K562 (cell line): ENCODE measurements around the gene ZFP36. TPM values are rescaled to one million over a fixed set of nuclear protein-coding genes. Genes with fewer than 3 reads are reported as not detected.

ENCODE experiments used
- ARNT ChIP-seq, 2 experiments: fragments of 450-650 bp; IDR thresholded peaks; 2 replicates each; pipeline ENCODE4 v1.6.1; 2016; ENCODE audit warnings: mild to moderate bottlenecking in 1 of 2
- CBX1 ChIP-seq: sonication (generic); IDR thresholded peaks from 2 replicates; pipeline ENCODE4 v1.6.1; 2016; ENCODE audit warnings: antibody characterized with exemption, low read depth, mild to moderate bottlenecking
- CBX2 ChIP-seq: fragments of 200-600 bp; sonication (generic); IDR thresholded peaks from one replicate; pipeline ENCODE4 v1.6.1; 2012; ENCODE audit warnings: mild to moderate bottlenecking, low read length, inconsistent platforms; ENCODE audit not compliant: insufficient read depth, poor library complexity, severe bottlenecking
- ERF ChIP-seq: fragments of 450-650 bp; formaldehyde crosslinking; IDR thresholded peaks from 2 replicates; pipeline ENCODE4 v1.4.0; 2020; ENCODE audit warnings: mild to moderate bottlenecking, mixed read lengths
- HEY1 ChIP-seq: fragments of 250-450 bp; sonication (Bioruptor Pico); IDR thresholded peaks from 2 replicates; pipeline ENCODE4 v1.5.0; 2020; ENCODE audit warnings: mild to moderate bottlenecking, moderate library complexity, borderline replicate concordance
- HNRNPLL ChIP-seq: fragments of 200-400 bp; formaldehyde crosslinking; IDR thresholded peaks from 2 replicates; pipeline ENCODE4 v1.6.1; 2017; ENCODE audit warnings: low read length, low read depth, mild to moderate bottlenecking; ENCODE audit not compliant: poor library complexity, severe bottlenecking
- KDM1A ChIP-seq, 2 experiments: fragments of 450-650 bp; IDR thresholded peaks; 2 replicates each; pipeline ENCODE4 v1.6.1; 2016; ENCODE audit warnings: mild to moderate bottlenecking in 2 of 2
- MAFG ChIP-seq: fragments of 450-650 bp; conservative IDR thresholded peaks from 2 replicates; pipeline ENCODE4 v1.6.1; 2016; ENCODE audit warnings: missing genetic modification characterization, missing compliant biosample characterization
- MEF2D ChIP-seq: conservative IDR thresholded peaks from 2 replicates; pipeline ENCODE4 v1.6.1; 2016; ENCODE audit warnings: low read depth, missing genetic modification characterization, missing compliant biosample characterization
- NFE2 ChIP-seq: IDR thresholded peaks from 2 replicates; pipeline ENCODE4 v1.6.1; 2014; ENCODE audit warnings: antibody characterized with exemption, low read depth
- POLR2B ChIP-seq: fragments of 450-650 bp; IDR thresholded peaks from 2 replicates; pipeline ENCODE4 v1.6.1; 2018; ENCODE audit warnings: low read depth; ENCODE audit not compliant: partially characterized antibody
- RBM14 ChIP-seq: fragments of 200-400 bp; formaldehyde crosslinking; IDR thresholded peaks from 2 replicates; pipeline ENCODE4 v1.6.1; 2018; ENCODE audit warnings: low read depth, mild to moderate bottlenecking, low read length, moderate library complexity, borderline replicate concordance; ENCODE audit not compliant: insufficient read depth
- SMAD3 ChIP-seq: fragments of 450-650 bp; formaldehyde crosslinking; conservative IDR thresholded peaks from 2 replicates; pipeline ENCODE4 v1.4.0; 2020; ENCODE audit warnings: mild to moderate bottlenecking
- TBP ChIP-seq: optimal IDR thresholded peaks from 2 replicates; pipeline ENCODE3; 2011; ENCODE audit warnings: low read depth, low read length, improper control_type of control experiment
- TEAD1 ChIP-seq, 2 experiments: fragments of 450-650 bp in 1 of 2; sonication (generic) in 1 of 2; formaldehyde crosslinking; IDR thresholded peaks; 2 replicates each; pipeline versions ENCODE4 v1.4.0 to v1.8.0; 2020 to 2022; ENCODE audit warnings: mild to moderate bottlenecking in 2 of 2, missing genetic modification reagents in 1 of 2
- XRCC5 ChIP-seq: fragments of 200-400 bp; formaldehyde crosslinking; IDR thresholded peaks from 2 replicates; pipeline ENCODE4 v1.6.1; 2017; ENCODE audit warnings: low read depth, mild to moderate bottlenecking, low read length
- ZBTB17 ChIP-seq: fragments of 450-650 bp; formaldehyde crosslinking; IDR thresholded peaks from 2 replicates; pipeline ENCODE4 v1.4.0; 2020; ENCODE audit warnings: mild to moderate bottlenecking
- ZNF253 ChIP-seq: fragments of 250-450 bp; sonication (Bioruptor Pico); conservative IDR thresholded peaks from 2 replicates; pipeline ENCODE4 v1.6.1; 2021; ENCODE audit warnings: mild to moderate bottlenecking
- ZSCAN29 ChIP-seq: fragments of 450-650 bp; IDR thresholded peaks from 2 replicates; pipeline ENCODE4 v1.6.1; 2017
- polyA plus RNA-seq, 8 experiments: library from polyadenylated mRNA; depleted of rRNA in 4 of 8; stranded (reverse) in 5 of 8; unstranded in 3 of 8; fragments of >200 nt; fragmentation: Nextera tagmentation in 2 of 8; fragmentation: Illumina TruSeq in 1 of 8; extraction: Ambion mirVana in 2 of 8; extraction: Trizol in 1 of 8; gene quantifications; 2 replicates each; pipeline versions ENCODE4 v1.2.1 to v1.2.3, GENCODE V29; 2011 to 2014; ENCODE audit warnings: inconsistent platforms in 1 of 8, missing spikeins in 1 of 8
- total RNA-seq, 7 experiments: library from RNA; depleted of rRNA in 6 of 7; stranded (reverse); fragments of >200 nt in 6 of 7; fragmentation: Illumina TruSeq in 2 of 7; extraction: Trizol in 2 of 7; gene quantifications; 2 replicates each; pipeline versions ENCODE4 v1.2.1 to v1.2.3, GENCODE V29; 2011 to 2021; ENCODE audit warnings: low replicate concordance in 1 of 7
- TF ChIP-seq, protein P1 (sequence below): fragments of 150-350 bp; IDR thresholded peaks from 2 replicates; pipeline ENCODE4 v1.6.1; 2014; ENCODE audit warnings: low read depth, mild to moderate bottlenecking, low read length, borderline replicate concordance
- TF ChIP-seq, protein P2 (sequence below): sonication (generic); formaldehyde crosslinking; IDR thresholded peaks from 2 replicates; pipeline ENCODE4 v1.4.0; 2020; ENCODE audit warnings: mild to moderate bottlenecking, missing genetic modification reagents
- TF ChIP-seq, protein P3 (sequence below): fragments of 250-450 bp; sonication (Bioruptor Pico); IDR thresholded peaks from 2 replicates; pipeline ENCODE4 v1.8.0; 2021; ENCODE audit warnings: moderate library complexity, mild to moderate bottlenecking, inconsistent platforms

Gene ZFP36
- total and polyA plus RNA-seq, 9 of the 15 experiments (the other 6 are each of a cell fraction or from before 2014, with no cell fraction given), result 1.0 to 20.1 (median 3.5) TPM

GRCh38 chr19:39381910-39382611 is 24.6 kb upstream of the ZFP36 start (continued):
- TF ChIP-seq RBM14 (no peak), ARNT (IDR thresholded peaks at IDR 0.05) (peak in 1 of 2 experiments; percentile 85; a peak in 2 of 4 replicates), ZSCAN29 (no peak), KDM1A (IDR thresholded peaks at IDR 0.05) (peak; percentile 99), TBP (no peak), ERF (no peak), ZNF253 (CRISPR knock-in tag) (no peak), POLR2B (no peak), XRCC5 (0 out of 2 replicates have a peak, but pooled peaks have one; percentile 38), HEY1 (no peak), NFE2 (peak; percentile 82), HNRNPLL (no peak), SMAD3 (CRISPR knock-in tag) (no peak), MAFG (tag) (peak; percentile 68), ZBTB17 (no peak), MEF2D (tag) (no peak), CBX2 (no peak), CBX1 (no peak), TEAD1 (CRISPR knock-in tag; IDR thresholded peaks at IDR 0.05) (peak; percentile 83 to 85; a peak in 3 of 4 replicates)
- TF ChIP-seq, protein P1, sequence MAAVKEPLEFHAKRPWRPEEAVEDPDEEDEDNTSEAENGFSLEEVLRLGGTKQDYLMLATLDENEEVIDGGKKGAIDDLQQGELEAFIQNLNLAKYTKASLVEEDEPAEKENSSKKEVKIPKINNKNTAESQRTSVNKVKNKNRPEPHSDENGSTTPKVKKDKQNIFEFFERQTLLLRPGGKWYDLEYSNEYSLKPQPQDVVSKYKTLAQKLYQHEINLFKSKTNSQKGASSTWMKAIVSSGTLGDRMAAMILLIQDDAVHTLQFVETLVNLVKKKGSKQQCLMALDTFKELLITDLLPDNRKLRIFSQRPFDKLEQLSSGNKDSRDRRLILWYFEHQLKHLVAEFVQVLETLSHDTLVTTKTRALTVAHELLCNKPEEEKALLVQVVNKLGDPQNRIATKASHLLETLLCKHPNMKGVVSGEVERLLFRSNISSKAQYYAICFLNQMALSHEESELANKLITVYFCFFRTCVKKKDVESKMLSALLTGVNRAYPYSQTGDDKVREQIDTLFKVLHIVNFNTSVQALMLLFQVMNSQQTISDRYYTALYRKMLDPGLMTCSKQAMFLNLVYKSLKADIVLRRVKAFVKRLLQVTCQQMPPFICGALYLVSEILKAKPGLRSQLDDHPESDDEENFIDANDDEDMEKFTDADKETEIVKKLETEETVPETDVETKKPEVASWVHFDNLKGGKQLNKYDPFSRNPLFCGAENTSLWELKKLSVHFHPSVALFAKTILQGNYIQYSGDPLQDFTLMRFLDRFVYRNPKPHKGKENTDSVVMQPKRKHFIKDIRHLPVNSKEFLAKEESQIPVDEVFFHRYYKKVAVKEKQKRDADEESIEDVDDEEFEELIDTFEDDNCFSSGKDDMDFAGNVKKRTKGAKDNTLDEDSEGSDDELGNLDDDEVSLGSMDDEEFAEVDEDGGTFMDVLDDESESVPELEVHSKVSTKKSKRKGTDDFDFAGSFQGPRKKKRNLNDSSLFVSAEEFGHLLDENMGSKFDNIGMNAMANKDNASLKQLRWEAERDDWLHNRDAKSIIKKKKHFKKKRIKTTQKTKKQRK, result no peak
- TF ChIP-seq, protein P2, sequence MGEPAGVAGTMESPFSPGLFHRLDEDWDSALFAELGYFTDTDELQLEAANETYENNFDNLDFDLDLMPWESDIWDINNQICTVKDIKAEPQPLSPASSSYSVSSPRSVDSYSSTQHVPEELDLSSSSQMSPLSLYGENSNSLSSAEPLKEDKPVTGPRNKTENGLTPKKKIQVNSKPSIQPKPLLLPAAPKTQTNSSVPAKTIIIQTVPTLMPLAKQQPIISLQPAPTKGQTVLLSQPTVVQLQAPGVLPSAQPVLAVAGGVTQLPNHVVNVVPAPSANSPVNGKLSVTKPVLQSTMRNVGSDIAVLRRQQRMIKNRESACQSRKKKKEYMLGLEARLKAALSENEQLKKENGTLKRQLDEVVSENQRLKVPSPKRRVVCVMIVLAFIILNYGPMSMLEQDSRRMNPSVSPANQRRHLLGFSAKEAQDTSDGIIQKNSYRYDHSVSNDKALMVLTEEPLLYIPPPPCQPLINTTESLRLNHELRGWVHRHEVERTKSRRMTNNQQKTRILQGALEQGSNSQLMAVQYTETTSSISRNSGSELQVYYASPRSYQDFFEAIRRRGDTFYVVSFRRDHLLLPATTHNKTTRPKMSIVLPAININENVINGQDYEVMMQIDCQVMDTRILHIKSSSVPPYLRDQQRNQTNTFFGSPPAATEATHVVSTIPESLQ, result no peak
- TF ChIP-seq, protein P3, sequence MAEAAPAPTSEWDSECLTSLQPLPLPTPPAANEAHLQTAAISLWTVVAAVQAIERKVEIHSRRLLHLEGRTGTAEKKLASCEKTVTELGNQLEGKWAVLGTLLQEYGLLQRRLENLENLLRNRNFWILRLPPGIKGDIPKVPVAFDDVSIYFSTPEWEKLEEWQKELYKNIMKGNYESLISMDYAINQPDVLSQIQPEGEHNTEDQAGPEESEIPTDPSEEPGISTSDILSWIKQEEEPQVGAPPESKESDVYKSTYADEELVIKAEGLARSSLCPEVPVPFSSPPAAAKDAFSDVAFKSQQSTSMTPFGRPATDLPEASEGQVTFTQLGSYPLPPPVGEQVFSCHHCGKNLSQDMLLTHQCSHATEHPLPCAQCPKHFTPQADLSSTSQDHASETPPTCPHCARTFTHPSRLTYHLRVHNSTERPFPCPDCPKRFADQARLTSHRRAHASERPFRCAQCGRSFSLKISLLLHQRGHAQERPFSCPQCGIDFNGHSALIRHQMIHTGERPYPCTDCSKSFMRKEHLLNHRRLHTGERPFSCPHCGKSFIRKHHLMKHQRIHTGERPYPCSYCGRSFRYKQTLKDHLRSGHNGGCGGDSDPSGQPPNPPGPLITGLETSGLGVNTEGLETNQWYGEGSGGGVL (CRISPR knock-in tag), result no peak
